ENCODE results near the gene GRK5.

GRK5 gene

DNA sequence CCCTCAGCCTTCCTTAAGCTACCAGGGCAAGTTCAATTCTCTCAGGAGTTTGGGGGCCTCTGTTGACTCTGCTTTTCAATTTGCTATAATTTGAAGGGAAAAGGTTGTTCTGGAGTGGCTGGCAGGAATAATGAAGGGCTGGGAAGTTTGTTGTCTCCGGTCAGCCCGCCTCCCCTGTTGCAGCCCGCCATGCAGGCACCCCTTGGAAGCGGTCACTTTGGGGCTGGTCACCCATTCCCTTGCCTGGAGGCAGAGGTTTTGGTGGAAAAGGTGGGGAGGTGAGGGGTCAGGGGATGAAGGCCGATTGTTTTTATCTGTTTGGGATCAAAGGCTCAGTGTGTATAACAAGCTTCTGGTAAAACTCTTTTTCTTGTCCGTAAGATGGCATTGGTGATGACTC lies 79.1 kb downstream of the GRK5 start:
- DNase-seq (ENCODE audit: low spot score) = no peak
- no peak for TF ChIP-seq CTCF (IDR thresholded peaks at IDR 0.05; ENCODE audit: extremely low read depth, missing control alignments)

DNA sequence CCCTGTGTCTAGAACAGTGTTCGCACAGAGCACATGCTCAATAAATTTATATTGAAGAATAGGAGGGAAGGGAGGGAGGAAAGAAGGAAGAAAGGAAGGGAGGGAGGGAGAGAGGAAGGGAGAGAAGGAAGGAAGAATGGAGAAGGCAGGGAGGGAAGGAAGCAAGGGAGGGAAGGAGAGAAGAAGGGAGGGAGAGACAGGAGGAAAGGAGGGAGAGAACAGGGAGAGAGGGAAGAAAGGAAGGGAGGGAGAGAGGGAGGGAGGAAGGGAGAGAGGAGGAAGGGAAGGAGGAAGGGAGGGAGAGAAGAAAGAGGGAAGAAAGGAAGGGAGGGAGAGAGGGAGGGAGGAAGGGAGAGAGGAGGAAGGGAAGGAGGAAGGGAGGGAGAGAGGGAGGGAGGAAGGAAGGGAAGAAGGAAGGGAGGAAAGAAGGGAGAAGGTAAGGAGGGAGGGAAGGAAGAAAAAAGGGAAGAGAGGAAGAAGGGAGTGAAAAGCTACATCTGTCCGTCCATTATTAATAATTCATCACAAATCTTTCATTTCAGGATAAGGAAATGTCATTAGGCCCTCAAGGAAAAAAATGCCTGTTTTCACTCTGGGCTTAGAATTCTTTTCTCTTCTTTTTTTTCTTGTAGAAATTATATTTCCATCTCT lies 79.7 kb downstream of the GRK5 start:
- no peak for DNase-seq (ENCODE audit: low spot score)
- TF ChIP-seq CTCF (IDR thresholded peaks at IDR 0.05; ENCODE audit: extremely low read depth, missing control alignments) = no peak

DNA sequence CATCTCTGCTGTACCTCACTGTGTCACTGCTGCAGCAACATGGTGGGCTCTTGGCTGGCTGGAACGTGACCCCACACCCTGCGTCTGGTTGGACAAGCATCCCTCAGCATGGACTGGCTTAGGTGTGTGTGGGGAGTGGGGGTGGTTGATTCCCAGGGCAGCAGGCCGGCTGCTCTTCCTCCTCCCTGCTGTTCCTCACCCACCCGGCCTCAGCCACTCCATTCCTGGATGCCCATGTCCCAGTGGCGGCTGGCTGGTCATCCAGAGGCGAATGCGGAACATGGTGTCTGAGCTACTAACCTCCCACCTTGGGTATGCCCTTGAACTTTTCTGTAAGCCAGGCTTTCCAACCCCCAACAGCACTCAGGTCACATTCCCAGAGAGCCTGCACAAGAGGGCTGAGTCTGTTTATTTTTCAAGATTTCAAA lies 81.2 kb downstream of the GRK5 start:
- DNase-seq (ENCODE audit: low spot score) = no peak
- TF ChIP-seq CTCF (IDR thresholded peaks at IDR 0.05; ENCODE audit: extremely low read depth, missing control alignments) = no peak

DNA sequence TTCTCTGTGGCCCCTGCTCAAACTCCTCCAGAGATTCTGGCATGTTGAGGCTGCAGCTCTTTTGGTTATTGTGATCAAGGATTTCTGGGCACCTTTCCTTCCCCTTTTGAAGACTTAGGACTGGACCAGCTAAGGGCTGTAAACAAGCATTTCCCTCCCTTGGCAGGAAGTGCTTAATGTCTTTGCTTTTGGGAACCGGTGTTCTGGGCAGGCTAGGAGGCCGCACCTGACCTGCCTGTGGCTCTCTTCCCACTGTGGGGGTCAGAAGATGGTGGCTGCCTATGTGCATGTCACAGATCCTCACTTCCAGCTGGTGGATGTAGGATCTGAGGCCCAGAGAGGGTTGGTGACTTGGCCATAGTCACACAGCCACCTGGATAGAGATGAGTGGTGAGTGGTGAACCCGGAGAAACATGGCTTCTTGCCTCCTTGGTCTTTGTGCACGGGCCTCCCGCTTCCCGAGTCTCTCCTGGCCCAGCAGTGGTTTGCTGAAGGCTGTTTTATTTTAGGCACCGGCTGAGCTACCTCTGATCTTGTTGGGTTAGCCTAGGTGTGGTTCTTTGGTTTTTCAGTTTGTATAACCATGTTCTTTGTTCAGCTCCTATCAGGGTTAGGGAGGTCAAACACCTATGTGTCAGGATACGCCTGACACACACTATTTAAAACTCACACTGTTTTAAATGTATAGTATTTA lies 82.0 kb downstream of the GRK5 start:
- DNase-seq (ENCODE audit: low spot score) = no peak
- TF ChIP-seq CTCF (IDR thresholded peaks at IDR 0.05; ENCODE audit: extremely low read depth, missing control alignments) = no peak

- TF ChIP-seq CTCF (IDR thresholded peaks at IDR 0.05; ENCODE audit: extremely low read depth, missing control alignments) = no peak
- DNase-seq (ENCODE audit: low spot score) = no peak
These were observed 83.1 kb downstream of the GRK5 start for GRCh38 chr10:119290301-119291048.

- TF ChIP-seq CTCF (IDR thresholded peaks at IDR 0.05; ENCODE audit: extremely low read depth, missing control alignments) = no peak
- no peak for DNase-seq (ENCODE audit: low spot score)
These were observed 84.0 kb downstream of the GRK5 start for GRCh38 chr10:119291223-119291900.

Data from GM20000 (cell line).